ENCODE measurements around the gene PLXNA2. TPM values are rescaled to one million over a fixed set of nuclear protein-coding genes. Genes with fewer than 3 reads are reported as not detected.

Gene PLXNA2
- total RNA-seq, 1 donor from 2014 or later, result 0.82 TPM

DNA sequence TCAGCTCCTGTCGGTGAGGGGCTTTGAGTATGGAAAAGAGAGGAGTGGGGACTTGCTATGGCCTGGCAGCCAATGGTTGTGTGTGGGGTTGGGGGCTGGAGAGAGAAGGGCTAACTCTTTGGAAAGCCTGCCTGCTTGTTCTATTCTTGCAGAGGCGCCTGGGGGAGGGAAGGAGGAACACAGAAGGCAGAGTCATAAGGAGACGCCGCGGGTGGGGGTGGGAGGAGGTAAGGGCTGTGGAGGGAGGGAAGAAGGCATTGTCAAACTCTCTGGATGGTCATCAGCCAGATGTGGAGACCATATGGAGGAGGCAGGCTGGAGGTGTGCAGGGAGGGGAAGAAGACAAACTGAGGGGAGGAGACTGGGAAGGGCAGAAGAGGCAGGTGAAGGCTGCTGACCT lies 70.0 kb downstream of the PLXNA2 start:
- H3K9me3 Mint-ChIP-seq, result no peaks in the 10 kb centered on the region
- intact Hi-C loops (cut with micrococcal nuclease), result no loop called here
- H3K4me3 Mint-ChIP-seq, result no peak overlapping the region
- H3K4me1 Mint-ChIP-seq, result no peaks in the 10 kb centered on the region
- H3K27ac Mint-ChIP-seq, result no peak overlapping the region
- TF ChIP-seq CTCF (IDR thresholded peaks at IDR 0.05), result no peak
- ChIA-PET CTCF (no interaction called here), POLR2A (no interaction called here)
- H3K36me3 Mint-ChIP-seq (ENCODE audit: low read depth), result no peaks in the 10 kb centered on the region
- DNase-seq (no peak), ATAC-seq (ENCODE audit: low read depth) (no peak)
- H3K27me3 Mint-ChIP-seq, result peaks cover 7% of the 10 kb centered on the region

DNA sequence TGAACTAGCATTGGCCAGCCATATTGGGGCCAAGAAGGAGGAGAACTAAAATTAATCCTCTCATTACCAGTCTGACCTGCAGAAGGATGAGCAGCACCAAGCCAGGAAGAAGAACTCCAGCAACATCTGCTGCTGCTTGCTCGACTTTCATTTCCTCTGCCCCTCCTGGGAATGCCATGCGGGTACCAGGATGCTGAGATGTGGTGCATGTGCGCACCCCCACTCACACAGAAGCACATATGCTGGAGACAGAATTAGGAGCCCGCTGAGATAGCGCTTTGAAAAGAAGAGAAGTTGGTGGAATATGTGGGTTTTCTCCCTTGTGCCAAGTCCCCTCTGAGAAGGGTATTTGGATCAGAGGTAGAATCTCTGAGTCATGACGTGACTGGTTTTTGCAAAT lies 70.4 kb downstream of the PLXNA2 start:
- H3K27ac Mint-ChIP-seq, result no peak overlapping the region
- ATAC-seq (ENCODE audit: low read depth), result no peak
- peaks cover 7% of the 10 kb centered on the region for H3K27me3 Mint-ChIP-seq
- H3K4me1 Mint-ChIP-seq, result no peaks in the 10 kb centered on the region
- POLR2A ChIA-PET, result no interaction called here
- CTCF ChIA-PET, result no interaction called here
- no peak for DNase-seq
- no peak overlapping the region for H3K4me3 Mint-ChIP-seq
- no peaks in the 10 kb centered on the region for H3K36me3 Mint-ChIP-seq (ENCODE audit: low read depth)
- no peak for TF ChIP-seq CTCF (IDR thresholded peaks at IDR 0.05)
- H3K9me3 Mint-ChIP-seq, result no peaks in the 10 kb centered on the region
- intact Hi-C loops (cut with micrococcal nuclease), result no loop called here

DNA sequence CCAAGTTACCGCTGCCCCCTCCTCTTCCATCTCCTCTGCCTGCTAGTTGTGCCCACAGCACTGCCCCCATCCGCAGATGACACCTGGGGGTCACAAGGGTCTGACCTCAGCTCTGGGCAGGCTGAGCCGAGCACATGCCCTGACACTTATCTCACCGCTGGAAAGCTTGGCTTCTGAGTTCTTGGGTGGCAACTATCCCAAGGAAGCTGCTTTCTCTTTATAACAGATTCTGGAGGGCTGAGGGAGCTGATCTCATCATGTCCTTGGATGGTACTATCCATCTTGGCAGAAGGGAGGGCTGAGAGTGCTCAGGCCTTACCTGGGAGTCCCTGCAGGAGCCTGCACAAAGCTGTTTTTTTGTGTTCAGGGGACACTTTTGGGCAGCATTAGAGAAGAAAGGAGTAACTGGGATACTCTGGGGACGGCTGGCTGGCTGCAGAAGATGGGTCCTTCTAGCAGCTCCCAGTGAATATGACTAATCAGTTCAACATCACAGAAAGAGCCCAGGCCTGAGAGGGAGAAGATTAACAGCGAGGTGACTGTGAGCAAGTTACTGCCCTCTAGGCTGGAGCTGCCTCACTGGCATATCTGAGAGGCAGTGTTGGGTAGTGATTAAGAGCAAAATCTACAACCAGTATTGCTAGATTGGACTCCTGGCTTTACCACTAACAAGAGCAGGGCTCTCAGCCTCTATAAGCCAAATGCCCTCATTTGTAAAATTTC lies 71.6 kb downstream of the PLXNA2 start:
- Mint-ChIP-seq H3K27me3 (peaks cover 7% of the 10 kb centered on the region), H3K9me3 (no peaks in the 10 kb centered on the region), H3K27ac (no peak overlapping the region), H3K36me3 (ENCODE audit: low read depth) (no peaks in the 10 kb centered on the region), H3K4me1 (no peaks in the 10 kb centered on the region), H3K4me3 (no peak overlapping the region)
- ChIA-PET POLR2A (no interaction called here), CTCF (no interaction called here)
- intact Hi-C loops (cut with micrococcal nuclease), result no loop called here
- no peak for ATAC-seq (ENCODE audit: low read depth)
- no peak for DNase-seq
- TF ChIP-seq CTCF (IDR thresholded peaks at IDR 0.05), result no peak

DNA sequence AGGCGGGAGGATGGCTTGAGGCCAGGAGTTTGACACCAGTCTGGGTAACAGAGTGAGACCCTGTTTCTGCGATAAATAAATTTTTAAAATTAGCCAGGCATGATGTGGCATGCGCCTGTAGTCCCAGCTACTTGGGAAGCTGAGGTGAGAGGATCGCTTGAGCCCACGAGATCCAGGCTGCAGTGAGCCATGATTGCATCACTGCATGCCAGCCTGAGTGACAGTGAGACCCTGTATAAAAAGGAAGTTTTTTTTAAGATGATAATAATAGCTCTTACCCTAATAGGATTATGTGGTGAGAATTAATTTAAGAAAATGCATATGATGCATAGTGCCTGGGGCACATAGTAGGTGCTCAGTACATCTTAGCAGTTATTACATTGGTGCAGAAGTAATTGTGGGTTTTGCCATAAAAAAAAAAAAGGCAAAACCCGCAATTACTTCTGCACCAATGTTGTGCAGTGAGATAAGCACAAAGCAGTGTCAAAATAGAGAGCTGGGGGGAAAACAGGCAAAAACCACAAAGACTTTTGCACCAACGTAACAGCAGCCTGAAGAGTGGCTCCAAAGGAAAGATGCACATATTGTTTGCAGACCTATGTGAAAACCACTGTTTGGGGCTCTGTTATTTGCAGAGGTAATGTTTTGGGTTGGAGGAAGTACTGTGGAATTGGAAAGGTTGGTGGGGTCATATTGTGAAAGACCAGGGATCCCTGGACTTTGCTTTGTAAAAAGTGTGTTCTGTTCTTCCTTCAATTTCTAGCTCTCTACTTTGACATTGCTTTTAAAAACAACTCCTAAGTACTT lies 72.4 kb downstream of the PLXNA2 start:
- ATAC-seq (ENCODE audit: low read depth), result no peak
- H3K36me3 Mint-ChIP-seq (ENCODE audit: low read depth), result no peaks in the 10 kb centered on the region
- no peak overlapping the region for H3K27ac Mint-ChIP-seq
- H3K27me3 Mint-ChIP-seq, result peaks cover 7% of the 10 kb centered on the region
- intact Hi-C loops (cut with micrococcal nuclease), result no loop called here
- DNase-seq, result no peak
- no peak overlapping the region for H3K4me3 Mint-ChIP-seq
- TF ChIP-seq CTCF (IDR thresholded peaks at IDR 0.05), result no peak
- no peaks in the 10 kb centered on the region for H3K4me1 Mint-ChIP-seq
- H3K9me3 Mint-ChIP-seq, result no peaks in the 10 kb centered on the region
- CTCF ChIA-PET, result no interaction called here
- POLR2A ChIA-PET, result no interaction called here

DNA sequence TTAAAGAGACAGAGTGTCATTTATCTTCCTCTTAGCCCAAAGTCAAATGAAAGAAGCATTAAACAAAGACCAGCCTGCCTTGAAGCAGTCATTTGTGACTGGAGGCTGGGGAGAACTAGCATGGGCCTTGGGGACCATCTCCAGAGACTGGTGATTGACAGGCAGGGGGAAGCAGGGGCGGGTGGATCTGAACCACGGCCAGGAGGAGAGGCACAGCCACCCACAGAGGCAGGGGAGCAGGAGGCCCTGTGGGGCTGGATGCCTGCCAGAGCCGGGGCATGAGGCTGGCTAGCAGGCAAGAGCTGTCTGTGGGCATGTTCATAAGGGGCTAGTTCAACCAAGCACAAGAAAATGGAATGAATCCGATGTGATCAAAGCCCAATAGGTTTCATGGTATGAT lies 73.9 kb downstream of the PLXNA2 start:
- Mint-ChIP-seq H3K36me3 (ENCODE audit: low read depth) (no peaks in the 10 kb centered on the region), H3K27me3 (peaks cover 5% of the 10 kb centered on the region), H3K27ac (no peak overlapping the region), H3K9me3 (no peaks in the 10 kb centered on the region), H3K4me3 (no peak overlapping the region), H3K4me1 (no peaks in the 10 kb centered on the region)
- no peak for TF ChIP-seq CTCF (IDR thresholded peaks at IDR 0.05)
- ATAC-seq (ENCODE audit: low read depth), result no peak
- CTCF ChIA-PET, result no interaction called here
- POLR2A ChIA-PET, result no interaction called here
- no peak for DNase-seq
- intact Hi-C loops (cut with micrococcal nuclease), result no loop called here

Data from activated B cell treated with CpG ODN at 0.5 μM for 24 hours (primary cell).